Sciatic nerve (tissue), 2 donors: ENCODE data around the gene ARHGAP8. TPM values are rescaled to one million over a fixed set of nuclear protein-coding genes. Genes with fewer than 3 reads are reported as not detected.

ENCODE experiments used
- ATAC-seq: fragments of 200-7000 bp; cut with Tn5 transposase; one replicate; pipeline ENCODE4 v1.9.1; 2020; ENCODE audit warnings: mild to moderate bottlenecking, moderate library complexity
- DNase-seq: peaks from one replicate; pipeline ENCODE4 v3.0.0-alpha.2; 2020; ENCODE audit warnings: low spot score
- intact Hi-C: fragments of 100-400 bp; cut with DNase I; formaldehyde crosslinking; loops from one replicate; pipeline ENCODE4 v1.14.2; 2022
- total RNA-seq: library from RNA; stranded (reverse); fragmentation: NEBNext Ultra II Directional; extraction: Animal tissue kit (Norgen Biotek cat#: 25700); gene quantifications from one replicate; pipeline ENCODE4 v1.2.1, GENCODE V29; 2021
- donor health status: DM: no; HTN: no; CAD: no.
- donor health status: DM: no; HTN: no; CAD: no.

ARHGAP8 gene
- total RNA-seq, 1 donor from 2014 or later, result 17.3 TPM

DNA sequence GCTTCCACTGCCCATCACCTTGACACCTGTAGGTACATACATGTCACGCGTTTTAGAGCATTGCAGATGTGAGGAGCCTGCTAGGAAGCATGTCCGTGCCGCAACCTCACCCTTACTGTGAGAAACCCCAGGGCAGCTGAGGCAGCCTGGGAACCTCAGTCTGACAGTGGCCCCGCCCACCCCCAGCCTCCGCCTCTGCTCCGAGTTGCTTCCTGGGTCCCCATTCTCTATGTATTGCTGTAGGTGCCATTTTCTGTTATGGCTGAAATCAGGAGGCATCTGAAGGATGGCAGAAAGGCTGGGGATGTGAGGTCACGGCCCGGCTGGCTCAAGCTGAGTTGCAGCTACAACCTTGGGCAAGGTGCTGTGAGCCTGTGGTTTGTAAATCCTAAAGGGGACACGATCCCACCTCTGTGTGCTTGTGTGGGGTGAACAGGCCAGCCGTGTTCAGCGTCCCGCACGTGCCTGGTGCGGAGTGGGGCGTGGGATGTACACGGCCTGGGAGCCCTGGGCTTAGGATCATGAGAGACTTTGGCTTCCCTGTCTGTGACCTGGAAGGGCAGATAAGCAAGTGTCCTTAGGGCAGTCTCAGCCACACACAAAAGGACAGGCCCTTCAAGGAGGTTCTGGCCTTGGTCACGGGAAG, 154.7 kb downstream of the ARHGAP8 start:
- intact Hi-C loops, result no loop called here
- DNase-seq (no peak), ATAC-seq (no peak)

DNA sequence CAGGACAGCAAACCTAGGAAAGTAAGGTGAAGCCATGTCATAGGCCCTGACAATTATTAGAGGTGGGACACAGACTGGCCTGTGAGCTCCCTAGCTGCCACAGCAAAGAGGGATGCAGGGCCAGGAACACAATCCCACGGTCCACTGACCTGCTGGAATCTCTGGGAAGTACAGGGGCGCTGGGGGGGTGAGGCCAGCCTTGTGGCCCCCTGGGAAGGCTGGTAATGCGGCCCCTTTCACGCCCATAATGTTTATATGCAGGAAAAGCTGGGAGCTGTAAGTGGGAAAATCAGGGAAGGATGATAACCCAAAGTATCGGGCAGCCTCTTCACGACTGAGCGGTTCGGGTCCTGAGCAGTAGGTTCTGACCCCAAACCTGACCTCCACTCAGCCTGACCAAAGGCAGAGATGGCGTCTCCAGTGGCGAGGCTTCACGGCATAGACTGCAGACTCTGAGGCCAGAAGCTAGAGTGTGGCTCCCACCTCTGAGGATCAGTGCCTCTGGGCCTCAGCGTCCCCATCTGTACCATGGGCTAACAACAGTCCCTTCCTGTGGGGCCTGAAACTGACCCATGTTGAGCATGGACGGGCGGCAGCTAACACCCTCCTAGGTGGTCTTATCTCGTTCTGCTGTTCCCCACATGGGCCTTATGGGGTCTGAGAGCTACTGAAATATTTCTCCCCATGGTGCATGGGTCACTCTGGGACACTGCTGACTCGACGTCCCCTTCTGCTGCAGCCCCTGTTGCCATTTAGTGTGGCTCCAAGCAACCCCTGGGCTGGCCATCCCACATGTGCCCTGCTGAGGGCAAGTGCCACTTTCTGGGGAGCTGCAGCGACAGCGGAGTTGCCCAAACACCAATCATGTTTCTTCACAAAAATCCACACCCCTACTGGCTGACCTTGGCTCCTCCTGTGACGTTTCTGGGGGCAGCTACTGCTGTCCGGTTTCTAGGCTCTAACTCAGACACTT, 155.7 kb downstream of the ARHGAP8 start:
- ATAC-seq (no peak), DNase-seq (no peak)
- intact Hi-C loops, result no loop called here

DNA sequence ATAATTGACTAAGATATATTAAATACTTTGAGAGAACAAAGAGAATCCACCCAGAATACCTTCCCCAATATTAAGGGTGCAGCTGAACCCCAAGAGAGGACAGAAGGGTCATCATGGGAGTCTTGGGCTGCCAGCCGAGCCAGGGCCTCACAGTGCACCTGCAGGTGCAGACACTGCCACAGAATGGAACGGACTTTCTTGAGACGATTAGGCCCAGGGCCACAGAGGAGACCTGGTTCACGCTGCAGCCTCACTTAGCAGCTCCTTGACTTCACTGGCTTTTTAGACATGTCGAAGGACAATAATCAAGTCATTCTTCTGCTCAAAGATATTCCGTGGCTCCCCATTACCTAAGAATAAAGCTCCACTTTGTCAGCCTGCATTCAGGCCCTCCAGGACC, 156.9 kb downstream of the ARHGAP8 start:
- DNase-seq (no peak), ATAC-seq (no peak)
- intact Hi-C loops, result no loop called here

Other genes with a start within 250 kb of the ARHGAP8 start
- 33.7 TPM for gene PRR5, start 50.4 kb upstream of the ARHGAP8 start, total RNA-seq